Measurements from ENCODE around the gene RAD51B.

RAD51B gene

DNA sequence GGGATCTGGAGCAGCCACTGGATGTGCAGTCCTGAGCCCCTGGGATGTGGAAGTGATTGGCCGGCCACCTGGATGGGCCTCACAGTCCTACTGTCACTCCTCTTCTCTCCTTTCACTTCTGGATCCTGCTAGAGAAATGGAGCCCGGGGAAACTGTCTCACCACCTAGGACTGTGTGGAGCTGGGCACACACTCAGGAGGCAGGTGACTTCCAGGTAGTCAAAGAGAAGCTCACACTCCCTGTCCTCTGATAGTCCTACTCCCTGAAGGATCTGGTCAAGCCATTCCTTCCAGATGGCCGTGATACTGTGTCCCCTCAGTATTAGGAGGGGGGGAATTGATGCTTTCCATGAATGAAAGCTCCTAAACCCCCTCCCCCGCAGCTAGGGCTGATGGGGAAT is 772.2 kb downstream of the RAD51B start:
- no peak for DNase-seq

- no peak for DNase-seq
These were observed 773.5 kb downstream of the RAD51B start for GRCh38 chr14:68592948-68593556.

- no peak for DNase-seq
These were observed 774.4 kb downstream of the RAD51B start for GRCh38 chr14:68593806-68594536.

DNA sequence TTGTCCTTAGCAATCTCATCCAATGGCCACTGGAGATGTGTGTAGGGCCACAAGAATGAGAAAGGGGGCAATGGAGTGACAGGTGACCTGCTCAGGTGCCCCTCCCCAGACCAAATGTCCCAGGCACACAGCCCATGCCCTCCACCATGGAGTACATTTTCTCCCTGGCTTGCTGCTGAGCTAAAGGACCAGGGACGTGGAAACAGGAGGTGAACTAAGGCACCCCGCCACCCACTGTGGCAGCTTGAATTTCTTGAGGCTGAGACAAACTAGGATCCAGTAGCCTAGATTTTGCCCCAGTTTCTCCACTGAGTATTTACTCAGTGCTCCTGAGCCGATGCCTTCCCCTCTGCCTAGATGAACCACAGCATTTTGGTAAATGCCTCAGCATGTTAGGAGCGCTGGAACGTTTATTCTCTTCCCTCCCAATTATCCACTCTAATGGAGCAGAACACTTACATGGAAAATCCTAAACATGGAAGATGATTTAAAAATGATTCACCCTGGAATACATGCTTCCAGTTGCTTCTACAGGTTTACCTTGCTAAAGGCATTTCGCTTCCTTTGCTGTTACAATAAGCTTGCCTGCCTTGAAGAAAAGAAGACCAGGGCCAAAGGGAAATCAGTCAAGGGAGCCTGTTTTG is 775.3 kb downstream of the RAD51B start:
- no peak for DNase-seq

DNA sequence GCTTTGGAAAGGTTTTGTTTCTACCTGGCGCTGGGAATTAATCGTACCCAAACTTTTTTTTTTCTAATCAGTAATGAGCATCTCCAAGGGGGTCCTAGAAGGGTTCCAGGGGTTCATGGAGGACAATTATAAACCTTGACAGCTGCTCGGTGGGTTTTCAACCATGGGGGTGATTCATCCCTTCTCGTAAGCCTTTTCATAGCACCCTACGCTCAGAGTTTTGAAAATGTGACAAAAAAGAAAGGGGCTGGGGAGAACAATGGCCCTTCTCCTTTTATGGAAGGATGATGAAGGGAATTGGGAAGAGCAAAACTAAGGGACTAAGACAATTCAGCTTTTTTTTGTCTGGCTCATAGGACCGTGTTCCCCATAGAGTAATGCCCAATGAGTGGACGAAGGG is 776.6 kb downstream of the RAD51B start:
- no peak for DNase-seq

DNA sequence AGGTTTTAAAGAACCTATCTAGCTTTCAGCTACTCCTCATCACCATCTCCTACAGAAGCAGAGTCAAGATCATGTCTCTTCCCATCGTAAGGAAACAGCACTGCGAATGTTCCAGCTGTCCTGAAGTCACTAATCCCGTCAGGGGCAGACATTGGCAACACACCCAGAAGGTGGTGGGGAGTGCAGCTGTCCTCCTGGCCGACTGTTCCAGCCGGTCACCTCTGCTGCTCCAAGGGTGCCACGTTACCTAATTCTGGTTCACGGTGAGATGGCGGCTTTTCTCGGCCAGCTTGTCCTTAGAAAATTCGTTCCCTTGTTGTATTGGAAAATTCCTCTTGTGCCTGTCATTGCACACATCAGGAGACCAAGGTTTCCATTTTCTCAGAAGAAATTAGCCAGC is 777.1 kb downstream of the RAD51B start:
- DNase-seq: no peak

DNA sequence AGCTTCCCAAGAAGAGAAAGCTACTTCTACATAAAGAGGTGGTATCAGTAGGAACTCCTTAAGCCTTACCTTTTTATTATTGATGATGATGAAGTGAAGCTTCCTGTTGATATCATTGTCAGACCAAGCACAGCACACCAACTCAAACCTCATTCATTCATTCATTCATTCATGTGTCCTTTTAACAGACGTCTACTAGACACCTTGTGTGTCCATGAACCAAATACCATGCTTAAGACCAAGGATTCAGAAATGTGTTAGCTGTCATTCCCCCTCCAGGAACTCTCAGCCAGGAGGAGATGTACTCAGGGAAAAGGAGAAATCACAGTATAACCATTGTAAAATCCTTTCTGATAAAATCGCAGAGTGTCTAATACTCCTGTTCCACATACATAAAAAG is 778.5 kb downstream of the RAD51B start:
- no peak for DNase-seq

GRCh38 chr14:68598621-68599447 is 779.3 kb downstream of the RAD51B start:
- no peak for DNase-seq

- DNase-seq: no peak
These were observed 780.5 kb downstream of the RAD51B start for GRCh38 chr14:68599896-68600610.

DNA sequence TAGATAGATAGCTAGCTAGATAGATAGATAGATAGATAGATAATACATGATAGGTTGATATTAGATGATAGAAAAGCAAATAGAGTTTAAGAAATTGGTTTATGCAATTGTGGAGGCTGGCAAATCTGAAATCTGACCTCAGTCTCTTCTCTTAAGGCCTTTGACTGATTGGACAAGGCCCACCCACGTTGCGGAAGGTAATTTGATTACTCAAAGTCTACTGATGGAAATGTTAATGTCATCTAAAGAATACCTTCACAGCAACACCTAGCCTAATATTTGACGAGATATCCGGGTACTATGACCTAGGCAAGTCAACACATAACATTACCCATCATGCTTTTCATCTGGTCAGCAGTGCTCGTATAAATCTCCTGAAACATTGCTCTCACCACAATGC is 782.9 kb downstream of the RAD51B start:
- DNase-seq: no peak

DNA sequence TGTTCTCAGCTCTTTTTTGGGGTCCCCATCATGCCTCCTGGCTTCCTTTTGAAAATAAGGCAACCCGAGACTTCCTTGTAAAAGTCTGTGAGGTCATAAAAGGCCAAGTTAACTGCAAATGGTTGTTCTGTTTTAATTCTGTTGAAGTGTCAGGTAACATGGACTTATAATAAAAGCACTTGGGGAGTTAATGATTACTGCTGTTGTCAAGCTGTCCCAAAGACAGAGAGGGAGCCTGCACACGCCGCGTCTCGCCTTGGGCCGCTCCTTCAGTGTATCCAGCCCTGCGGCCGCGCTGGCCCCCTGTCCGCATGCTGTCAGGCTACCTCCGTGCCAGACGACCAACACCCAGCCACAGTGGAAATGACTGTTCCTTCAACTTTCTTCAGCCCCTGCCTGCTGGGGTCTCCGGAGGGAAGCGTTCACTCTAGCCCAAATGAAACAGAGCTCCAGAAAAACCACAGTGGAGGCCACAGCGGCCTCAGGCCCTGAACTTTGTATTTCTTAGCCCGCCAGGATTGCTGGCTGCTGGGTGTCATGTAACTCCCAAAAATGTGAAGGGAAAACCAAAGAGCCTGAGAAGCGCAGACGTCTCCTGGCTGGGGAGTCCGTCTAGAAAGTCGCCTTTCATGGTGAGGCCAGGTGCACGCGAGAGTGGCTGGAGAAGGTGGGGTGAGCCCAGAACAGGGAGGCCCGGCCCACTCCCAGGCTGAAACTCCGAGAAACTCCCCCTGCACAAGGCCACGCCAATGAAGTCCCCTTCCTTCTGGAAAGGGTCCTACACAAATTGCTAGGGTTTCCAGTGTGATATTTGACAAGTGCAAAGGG is 784.2 kb downstream of the RAD51B start:
- no peak for DNase-seq

DNA sequence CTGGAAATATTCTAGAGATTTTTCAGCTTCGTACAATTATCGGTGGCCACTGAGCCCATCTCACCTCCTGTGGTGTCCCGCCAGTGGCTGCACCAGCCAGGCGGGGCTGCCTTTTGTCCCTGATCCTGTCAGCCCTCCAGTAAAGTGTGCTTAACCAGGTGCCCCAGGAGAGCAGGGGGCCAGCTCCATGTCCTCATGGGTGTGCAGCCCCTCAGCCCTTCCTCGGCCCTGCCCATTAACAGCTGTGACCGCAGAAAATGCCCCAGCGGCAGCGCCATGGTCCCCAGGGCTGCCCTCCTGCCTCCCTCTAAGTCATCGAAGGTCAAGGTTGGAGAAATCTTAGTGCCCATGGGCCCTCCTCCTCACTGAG is 784.8 kb downstream of the RAD51B start:
- DNase-seq: no peak

GRCh38 chr14:68604822-68605221 is 785.2 kb downstream of the RAD51B start:
- DNase-seq: no peak

DNA sequence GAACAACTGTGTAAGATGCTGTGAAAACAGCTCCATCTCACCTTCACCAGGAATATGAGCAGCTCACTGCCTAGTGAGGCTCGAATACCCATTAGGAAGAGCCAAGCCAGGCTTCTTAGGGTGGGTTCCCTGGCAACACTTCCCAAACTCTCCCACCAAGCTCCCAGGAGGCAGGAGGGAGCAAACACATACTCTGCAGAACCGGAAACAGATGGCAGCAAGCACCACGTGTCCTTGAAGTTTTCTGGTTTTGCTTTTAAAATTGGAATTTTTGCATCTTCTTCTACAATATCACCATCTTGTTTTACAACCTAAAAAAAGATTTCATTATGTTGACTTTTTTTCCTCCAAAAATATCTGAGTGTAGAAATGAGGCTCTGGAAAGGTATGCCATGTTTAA is 786.6 kb downstream of the RAD51B start:
- DNase-seq: no peak

DNA sequence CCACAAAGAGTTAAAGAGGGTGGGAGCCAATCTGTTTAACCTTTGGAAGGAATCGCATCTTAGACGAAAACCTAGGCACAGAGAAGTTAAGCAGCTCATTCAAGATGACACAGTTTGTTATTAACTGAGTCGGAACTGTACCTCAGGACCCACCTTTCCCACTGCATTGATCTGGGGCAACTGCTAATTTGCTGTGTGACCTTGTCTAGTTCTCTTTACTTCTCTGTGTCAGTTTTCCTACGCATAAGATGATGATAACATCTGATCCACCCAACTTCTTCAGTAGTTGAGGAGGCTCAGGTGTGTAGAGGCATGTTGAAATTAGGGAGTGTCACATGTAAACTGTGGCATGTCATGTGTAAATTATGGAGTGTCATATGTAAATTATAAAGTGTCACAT is 787.1 kb downstream of the RAD51B start:
- DNase-seq: no peak

- no peak for DNase-seq
These were observed 787.7 kb downstream of the RAD51B start for GRCh38 chr14:68607081-68607866.

GRCh38 chr14:68607867-68608573 is 788.4 kb downstream of the RAD51B start:
- DNase-seq: no peak

GRCh38 chr14:68608574-68608962 is 789.0 kb downstream of the RAD51B start:
- DNase-seq: no peak

- no peak for DNase-seq
These were observed 789.4 kb downstream of the RAD51B start for GRCh38 chr14:68609012-68609411.

- no peak for DNase-seq
These were observed 790.7 kb downstream of the RAD51B start for GRCh38 chr14:68610251-68610793.
